CD14-positive monocyte (primary cell): ENCODE data around the gene PROB1. TPM values are rescaled to one million over a fixed set of nuclear protein-coding genes. Genes with fewer than 3 reads are reported as not detected.

Source experiments
- DNase-seq, 3 donors: peaks; one replicate each; pipeline ENCODE4 v3.0.0-alpha.2; 2011 to 2022
- H2AFZ ChIP-seq: 2 replicates; pipeline ENCODE4 v1.6.0; 2012; ENCODE audit warnings: mild to moderate bottlenecking, low read depth, low read length, inconsistent platforms; ENCODE audit not compliant: insufficient read depth, poor library complexity, severe bottlenecking
- H3K27ac ChIP-seq, 2 donors: 1 replicate in 1 of 2; 2 replicates in 1 of 2; pipeline ENCODE4 v1.5.1; 2012 to 2013; ENCODE audit warnings: low read length in 2 of 2, control low read depth in 1 of 2, inconsistent platforms in 1 of 2, low read depth in 1 of 2, mild to moderate bottlenecking in 1 of 2
- H3K27me3 ChIP-seq, 2 donors: one replicate each; pipeline versions ENCODE4 v1.6.0 to v1.6.1; 2011 to 2013; ENCODE audit warnings: low read length in 2 of 2; ENCODE audit not compliant: control insufficient read depth in 2 of 2, insufficient read depth in 2 of 2
- H3K36me3 ChIP-seq, 2 donors: replicated peaks in 1 of 2; 1 replicate in 1 of 2; 2 replicates in 1 of 2; pipeline versions ENCODE4 v1.5.1 to v1.6.1; 2012 to 2013; ENCODE audit warnings: low read length in 2 of 2, control low read depth in 1 of 2, inconsistent platforms in 1 of 2, mild to moderate bottlenecking in 1 of 2; ENCODE audit not compliant: insufficient read depth in 2 of 2, control insufficient read depth in 1 of 2
- H3K4me1 ChIP-seq, 2 donors: 1 replicate in 1 of 2; 2 replicates in 1 of 2; pipeline versions ENCODE4 v1.5.1 to v1.6.1; 2012 to 2013; ENCODE audit warnings: low read length in 2 of 2, control low read depth in 1 of 2, inconsistent platforms in 1 of 2, mild to moderate bottlenecking in 1 of 2, moderate library complexity in 1 of 2; ENCODE audit not compliant: insufficient read depth in 2 of 2, control insufficient read depth in 1 of 2
- H3K4me2 ChIP-seq: replicated peaks from 2 replicates; pipeline ENCODE3; 2012; ENCODE audit warnings: low read length, moderate library complexity, mild to moderate bottlenecking; ENCODE audit not compliant: poor library complexity, severe bottlenecking; ENCODE audit errors: extremely low read depth
- H3K4me3 ChIP-seq, 3 experiments: fragments of 200-600 bp in 1 of 3; sonication (generic) in 1 of 3; replicated peaks in 1 of 3; 1 replicate in 2 of 3; 2 replicates in 1 of 3; pipeline ENCODE4 v1.5.1; 2011 to 2013; ENCODE audit warnings: low read length in 3 of 3, mild to moderate bottlenecking in 3 of 3, control low read depth in 2 of 3, low read depth in 2 of 3, inconsistent platforms in 1 of 3, moderate library complexity in 1 of 3
- H3K79me2 ChIP-seq: 2 replicates; pipeline ENCODE4 v1.6.0; 2012; ENCODE audit warnings: mild to moderate bottlenecking, control low read depth, inconsistent platforms, low read length, moderate library complexity; ENCODE audit not compliant: insufficient read depth
- H3K9ac ChIP-seq: 2 replicates; pipeline ENCODE4 v1.6.0; 2017; ENCODE audit warnings: low read length, mild to moderate bottlenecking; ENCODE audit not compliant: insufficient read depth, poor library complexity, severe bottlenecking
- H3K9me3 ChIP-seq, 2 donors: replicated peaks in 1 of 2; 1 replicate in 1 of 2; 2 replicates in 1 of 2; pipeline versions ENCODE4 v1.5.1 to v1.6.1; 2012 to 2013; ENCODE audit warnings: low read length in 2 of 2, control low read depth in 1 of 2; ENCODE audit not compliant: control insufficient read depth in 1 of 2, insufficient read depth in 1 of 2
- H4K20me1 ChIP-seq: 2 replicates; pipeline ENCODE4 v1.6.0; 2012; ENCODE audit warnings: mild to moderate bottlenecking, low read length, control low read depth, moderate library complexity; ENCODE audit not compliant: insufficient read depth
- H3K27ac Mint-ChIP-seq, 7 donors: one replicate each; pipeline ENCODE4 v1.8.0; 2020; ENCODE audit warnings: mild to moderate bottlenecking in 7 of 7, mixed read lengths in 7 of 7, moderate library complexity in 6 of 7, inconsistent platforms in 2 of 7
- H3K27me3 Mint-ChIP-seq, 3 donors: one replicate each; pipeline ENCODE4 v1.8.0; 2021 to 2022; ENCODE audit warnings: low read depth in 3 of 3, mild to moderate bottlenecking in 3 of 3, mixed read lengths in 3 of 3, moderate library complexity in 3 of 3, inconsistent platforms in 1 of 3
- H3K36me3 Mint-ChIP-seq, 2 donors: one replicate each; pipeline ENCODE4 v1.8.0; 2020; ENCODE audit warnings: mixed read lengths in 2 of 2, inconsistent platforms in 1 of 2, mild to moderate bottlenecking in 1 of 2
- H3K4me1 Mint-ChIP-seq: one replicate; pipeline ENCODE4 v1.8.0; 2020; ENCODE audit warnings: mild to moderate bottlenecking, mixed read lengths
- H3K4me3 Mint-ChIP-seq, 2 donors: one replicate each; pipeline ENCODE4 v1.8.0; 2020; ENCODE audit warnings: mild to moderate bottlenecking in 2 of 2, mixed read lengths in 2 of 2, moderate library complexity in 1 of 2
- H3K9me3 Mint-ChIP-seq, 7 donors: one replicate each; pipeline ENCODE4 v1.8.0; 2020 to 2022; ENCODE audit warnings: mixed read lengths in 7 of 7, mild to moderate bottlenecking in 6 of 7, moderate library complexity in 6 of 7, inconsistent platforms in 2 of 7
- CTCF ChIP-seq: fragments of 200-600 bp; IDR thresholded peaks from one replicate; pipeline ENCODE4 v1.8.0; 2022; ENCODE audit warnings: antibody characterized with exemption, mild to moderate bottlenecking
- WGBS: methylation state at CpG from one replicate; pipeline ENCODE4 v1.1.5; 2013; ENCODE audit warnings: missing lambda C conversion rate; ENCODE audit not compliant: insufficient coverage; 5-methylcytosine and 5-hydroxymethylcytosine counted together
- intact Hi-C, 2 donors: fragments of 100-400 bp; cut with micrococcal nuclease; formaldehyde crosslinking; loops; one replicate each; pipeline versions ENCODE4 v1.15.0 to v1.15.1; 2023
- polyA plus RNA-seq, 3 donors: library from polyadenylated mRNA; depleted of rRNA in 1 of 3; unstranded in 2 of 3; stranded (reverse) in 1 of 3; fragments of 300-500 nt in 2 of 3; fragments of >200 nt in 1 of 3; fragmentation: Illumina TruSeq in 2 of 3; gene quantifications; 1 replicate in 2 of 3; 2 replicates in 1 of 3; pipeline ENCODE4 v1.2.3, GENCODE V29; 2012 to 2021

PROB1 gene
- polyA plus RNA-seq, 3 donors: 0.05 to 0.11 TPM; not detected in 1

- Histone ChIP-seq H2AFZ (no peak overlapping the region), H3K4me2 (no peak overlapping the region), H3K27me3 (no peaks in the 10 kb centered on the region), H4K20me1 (no peaks in the 10 kb centered on the region), H3K4me1 (no peaks in the 10 kb centered on the region), H3K79me2 (no peaks in the 10 kb centered on the region), H3K4me3 (no peak overlapping the region), H3K36me3 (no peaks in the 10 kb centered on the region), H3K9ac (no peak overlapping the region), H3K9me3 (no peaks in the 10 kb centered on the region), H3K27ac (no peak overlapping the region)
- Mint-ChIP-seq H3K9me3 (peaks cover 0 to 1% (median 0%) of the 10 kb centered on the region in 7 donors), H3K4me1 (no peaks in the 10 kb centered on the region), H3K27me3 (peaks cover 0 to 1% (median 0%) of the 10 kb centered on the region in 3 donors), H3K36me3 (peaks cover 3 to 8% of the 10 kb centered on the region in 2 donors), H3K27ac (no peak overlapping the region), H3K4me3 (no peak overlapping the region)
- no peak for DNase-seq
- TF ChIP-seq CTCF: no peak
- intact Hi-C loops: no loop called here
- 10% methylated on average over 2 of the region's 4 CpGs for WGBS
Measured at GRCh38 chr5:139417214-139417613, 22.3 kb upstream of the PROB1 start.

- 98% methylated on average over 7 of the region's 9 CpGs for WGBS
- H3K4me1 Mint-ChIP-seq: no peaks in the 10 kb centered on the region
- H2AFZ ChIP-seq: no peak overlapping the region
- TF ChIP-seq CTCF: no peak
- H3K4me3 Mint-ChIP-seq: no peak overlapping the region
- no peak overlapping the region for H3K9ac ChIP-seq
- H3K79me2 ChIP-seq: no peaks in the 10 kb centered on the region
- H4K20me1 ChIP-seq: no peaks in the 10 kb centered on the region
- H3K27ac Mint-ChIP-seq: no peak overlapping the region
- H3K27me3 Mint-ChIP-seq: peaks cover 0 to 1% (median 0%) of the 10 kb centered on the region in 3 donors
- H3K4me2 ChIP-seq: no peak overlapping the region
- no peak overlapping the region for H3K4me3 ChIP-seq
- peaks cover 0 to 1% (median 0%) of the 10 kb centered on the region in 7 donors for H3K9me3 Mint-ChIP-seq
- intact Hi-C loops: no loop called here
- no peaks in the 10 kb centered on the region for H3K9me3 ChIP-seq
- H3K4me1 ChIP-seq: no peaks in the 10 kb centered on the region
- DNase-seq: no peak
- H3K36me3 ChIP-seq: no peaks in the 10 kb centered on the region
- peaks cover 3 to 8% of the 10 kb centered on the region in 2 donors for H3K36me3 Mint-ChIP-seq
- H3K27me3 ChIP-seq: no peaks in the 10 kb centered on the region
- no peak overlapping the region for H3K27ac ChIP-seq
Measured at GRCh38 chr5:139416651-139417050, 21.7 kb upstream of the PROB1 start.
